Endothelial cell (in vitro differentiated cells): ENCODE results near the gene CTNND2. TPM values are rescaled to one million over a fixed set of nuclear protein-coding genes. Genes with fewer than 3 reads are reported as not detected.

Experiments
- DNase-seq: peaks from one replicate; pipeline ENCODE4 v3.0.0; 2021; ENCODE audit warnings: low spot score
- H3K27ac Mint-ChIP-seq: one replicate; pipeline ENCODE4 v1.8.0; 2021; ENCODE audit warnings: mixed read lengths, inconsistent platforms; ENCODE audit not compliant: unreplicated experiment
- H3K27me3 Mint-ChIP-seq: one replicate; pipeline ENCODE4 v1.8.0; 2021; ENCODE audit warnings: mild to moderate bottlenecking, moderate library complexity, mixed read lengths, inconsistent platforms; ENCODE audit not compliant: unreplicated experiment
- H3K36me3 Mint-ChIP-seq: one replicate; pipeline ENCODE4 v1.8.0; 2021; ENCODE audit warnings: mild to moderate bottlenecking, low read depth, mixed read lengths, inconsistent platforms; ENCODE audit not compliant: unreplicated experiment
- H3K4me1 Mint-ChIP-seq: one replicate; pipeline ENCODE4 v1.8.0; 2021; ENCODE audit warnings: mild to moderate bottlenecking, mixed read lengths, inconsistent platforms; ENCODE audit not compliant: unreplicated experiment
- H3K4me3 Mint-ChIP-seq: one replicate; pipeline ENCODE4 v1.8.0; 2021; ENCODE audit warnings: mild to moderate bottlenecking, mixed read lengths, inconsistent platforms; ENCODE audit not compliant: unreplicated experiment
- H3K9me3 Mint-ChIP-seq: one replicate; pipeline ENCODE4 v1.8.0; 2021; ENCODE audit warnings: mixed read lengths, inconsistent platforms; ENCODE audit not compliant: unreplicated experiment
- total RNA-seq: library from RNA; stranded (reverse); fragmentation: NEBNext Ultra II Directional; extraction: Animal tissue kit (Norgen Biotek cat#: 25700); gene quantifications from one replicate; pipeline ENCODE4 v1.2.1, GENCODE V29; 2021; ENCODE audit not compliant: unreplicated experiment
- TF ChIP-seq, protein P1 (sequence below): fragments of 200-600 bp; sonication (generic); IDR thresholded peaks from one replicate; pipeline ENCODE4 v1.5.0; 2021; ENCODE audit warnings: antibody characterized with exemption; ENCODE audit not compliant: unreplicated experiment

Gene CTNND2
- total RNA-seq, 1 donor from 2014 or later = 3.6 TPM

GRCh38 chr5:11054014-11054413, 850.2 kb downstream of the CTNND2 start:
- Mint-ChIP-seq H3K27ac (no peak overlapping the region), H3K36me3 (peaks cover 3% of the 10 kb centered on the region), H3K4me3 (no peak overlapping the region), H3K9me3 (peaks cover 7% of the 10 kb centered on the region), H3K4me1 (no peaks in the 10 kb centered on the region), H3K27me3 (no peaks in the 10 kb centered on the region)
- DNase-seq = no peak
- TF ChIP-seq, protein P1, sequence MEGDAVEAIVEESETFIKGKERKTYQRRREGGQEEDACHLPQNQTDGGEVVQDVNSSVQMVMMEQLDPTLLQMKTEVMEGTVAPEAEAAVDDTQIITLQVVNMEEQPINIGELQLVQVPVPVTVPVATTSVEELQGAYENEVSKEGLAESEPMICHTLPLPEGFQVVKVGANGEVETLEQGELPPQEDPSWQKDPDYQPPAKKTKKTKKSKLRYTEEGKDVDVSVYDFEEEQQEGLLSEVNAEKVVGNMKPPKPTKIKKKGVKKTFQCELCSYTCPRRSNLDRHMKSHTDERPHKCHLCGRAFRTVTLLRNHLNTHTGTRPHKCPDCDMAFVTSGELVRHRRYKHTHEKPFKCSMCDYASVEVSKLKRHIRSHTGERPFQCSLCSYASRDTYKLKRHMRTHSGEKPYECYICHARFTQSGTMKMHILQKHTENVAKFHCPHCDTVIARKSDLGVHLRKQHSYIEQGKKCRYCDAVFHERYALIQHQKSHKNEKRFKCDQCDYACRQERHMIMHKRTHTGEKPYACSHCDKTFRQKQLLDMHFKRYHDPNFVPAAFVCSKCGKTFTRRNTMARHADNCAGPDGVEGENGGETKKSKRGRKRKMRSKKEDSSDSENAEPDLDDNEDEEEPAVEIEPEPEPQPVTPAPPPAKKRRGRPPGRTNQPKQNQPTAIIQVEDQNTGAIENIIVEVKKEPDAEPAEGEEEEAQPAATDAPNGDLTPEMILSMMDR = no peak

DNA sequence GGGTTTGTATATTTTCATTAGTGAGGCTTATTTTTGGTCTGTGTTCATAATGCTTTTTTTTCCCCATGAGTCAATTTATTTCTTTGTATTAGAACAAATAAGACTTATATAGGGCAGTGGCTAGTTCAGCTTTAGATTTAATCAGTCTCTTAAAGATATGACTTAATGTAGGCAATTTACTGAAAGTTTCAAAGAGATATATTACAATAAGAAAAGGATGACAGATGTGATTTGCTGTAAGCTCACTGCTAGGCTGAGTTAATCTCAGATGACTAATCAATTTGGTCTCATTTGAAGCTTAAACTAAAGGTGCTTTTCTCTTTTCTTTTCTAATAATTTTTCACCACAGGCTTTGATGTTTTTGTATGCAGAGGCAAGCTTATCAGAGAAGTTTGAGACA, 851.4 kb downstream of the CTNND2 start:
- no peak overlapping the region for H3K4me3 Mint-ChIP-seq
- H3K36me3 Mint-ChIP-seq = peaks cover 2% of the 10 kb centered on the region
- no peaks in the 10 kb centered on the region for H3K4me1 Mint-ChIP-seq
- H3K27me3 Mint-ChIP-seq = no peaks in the 10 kb centered on the region
- TF ChIP-seq, protein P1 = no peak
- H3K27ac Mint-ChIP-seq = no peak overlapping the region
- DNase-seq = no peak
- peaks cover 6% of the 10 kb centered on the region for H3K9me3 Mint-ChIP-seq

GRCh38 chr5:11050596-11051304, 853.5 kb downstream of the CTNND2 start:
- DNase-seq = no peak
- H3K4me3 Mint-ChIP-seq = no peak overlapping the region
- no peaks in the 10 kb centered on the region for H3K27me3 Mint-ChIP-seq
- TF ChIP-seq, protein P1 = no peak
- H3K4me1 Mint-ChIP-seq = peaks cover 4% of the 10 kb centered on the region
- H3K36me3 Mint-ChIP-seq = no peaks in the 10 kb centered on the region
- no peaks in the 10 kb centered on the region for H3K9me3 Mint-ChIP-seq
- H3K27ac Mint-ChIP-seq = no peak overlapping the region

DNA sequence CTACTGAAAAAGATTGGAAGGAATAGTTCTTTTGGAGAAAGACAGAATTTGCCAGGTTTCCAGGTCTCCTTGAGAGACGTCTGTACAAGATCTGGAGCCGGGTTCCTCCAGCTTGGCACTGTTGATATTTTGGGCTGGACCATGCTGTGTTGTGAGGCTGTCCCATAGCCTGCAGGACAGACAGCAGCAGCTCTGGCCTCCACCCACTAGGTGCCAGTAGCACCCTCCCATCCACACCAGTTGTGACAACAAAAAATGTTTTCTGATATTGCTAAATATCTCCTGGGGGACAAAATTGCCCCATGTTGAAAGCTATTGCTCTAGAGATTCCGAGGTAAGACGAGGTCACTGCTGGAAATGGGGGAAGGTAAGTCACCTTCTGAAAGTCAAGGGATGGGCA, 855.5 kb downstream of the CTNND2 start:
- Mint-ChIP-seq H3K4me1 (peaks cover 4% of the 10 kb centered on the region), H3K9me3 (no peaks in the 10 kb centered on the region), H3K27me3 (no peaks in the 10 kb centered on the region), H3K4me3 (no peak overlapping the region), H3K36me3 (no peaks in the 10 kb centered on the region), H3K27ac (no peak overlapping the region)
- no peak for DNase-seq
- TF ChIP-seq, protein P1 = no peak

DNA sequence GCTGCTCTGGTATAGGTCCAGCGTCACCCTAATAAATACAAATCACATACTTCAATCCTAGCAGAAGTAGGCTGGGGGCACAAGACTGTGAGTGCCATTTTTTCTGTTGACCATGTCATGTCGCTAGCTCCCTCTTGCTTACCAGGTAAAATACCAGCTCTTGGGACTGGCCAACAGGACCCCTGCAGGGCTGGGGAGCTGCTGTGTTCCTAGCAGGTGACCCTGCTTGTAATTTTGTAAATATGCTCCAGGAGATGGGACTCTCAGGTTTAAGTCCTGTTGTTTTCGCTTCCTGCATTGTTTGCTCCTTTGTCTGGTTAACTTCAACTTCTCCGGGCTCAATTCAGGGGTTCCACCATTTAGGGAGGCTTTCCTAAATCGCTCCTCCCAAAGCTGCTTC, 856.6 kb downstream of the CTNND2 start:
- TF ChIP-seq, protein P1 = no peak
- Mint-ChIP-seq H3K27me3 (no peaks in the 10 kb centered on the region), H3K4me3 (no peak overlapping the region), H3K27ac (no peak overlapping the region), H3K9me3 (no peaks in the 10 kb centered on the region), H3K4me1 (peaks cover 4% of the 10 kb centered on the region), H3K36me3 (no peaks in the 10 kb centered on the region)
- DNase-seq = no peak
